Bone marrow (tissue), 2 donors: ENCODE measurements around the gene AQP11.
A peak's percentile ranks its signal among the peaks of the same experiment; 100 is the strongest.
"Not testable (repeated sequence)": the region's sequence is repeated elsewhere in the genome, so short reads cannot be mapped to it uniquely, and the experiment has no call there.

ENCODE experiments used
- DNase-seq, 2 donors: peaks; one replicate each; lab custom pipeline; 2025; lab: John Stamatoyannopoulos, UW

The AQP11 gene

GRCh38 chr11:77592727-77593126 is 3.0 kb downstream of the AQP11 start:
- DNase-seq, result no peak

- no peak for DNase-seq
These were observed 4.1 kb downstream of the AQP11 start for GRCh38 chr11:77593883-77594282.

- DNase-seq, result no peak
These were observed 6.9 kb downstream of the AQP11 start for GRCh38 chr11:77596626-77597025.

- DNase-seq, result no peak
These were observed 8.4 kb downstream of the AQP11 start for GRCh38 chr11:77598195-77598594.

GRCh38 chr11:77602381-77603088 is 12.8 kb downstream of the AQP11 start:
- no peak for DNase-seq

GRCh38 chr11:77604281-77604680 is 14.5 kb downstream of the AQP11 start:
- no peak for DNase-seq

- DNase-seq, result no peak
These were observed 19.5 kb downstream of the AQP11 start for GRCh38 chr11:77609234-77609633.

GRCh38 chr11:77611921-77612320 is 22.2 kb downstream of the AQP11 start:
- DNase-seq, result no peak

- no peak for DNase-seq
These were observed 28.1 kb downstream of the AQP11 start for GRCh38 chr11:77617892-77618291.

GRCh38 chr11:77619576-77620198 is 29.9 kb downstream of the AQP11 start:
- peak in 1 of 2 donors; percentile 5 for DNase-seq

GRCh38 chr11:77630157-77630710 is 40.5 kb downstream of the AQP11 start:
- no peak for DNase-seq

GRCh38 chr11:77633926-77634325 is 44.2 kb downstream of the AQP11 start:
- not testable (repeated sequence) for DNase-seq

GRCh38 chr11:77636731-77637344 is 47.1 kb downstream of the AQP11 start:
- peak in 1 of 2 donors; percentile 78 for DNase-seq

GRCh38 chr11:77637345-77638165 is 47.8 kb downstream of the AQP11 start, which contains the start of gene CLNS1A:
TSS of gene CLNS1A (minus strand) at chr11:77637794. CDS start at chr11:77637714, 80 bp downstream.
- DNase-seq, result peak; percentile 55 to 91

- no peak for DNase-seq
These were observed 52.5 kb downstream of the AQP11 start for GRCh38 chr11:77642228-77642627.

- no peak for DNase-seq
These were observed 55.1 kb downstream of the AQP11 start for GRCh38 chr11:77644887-77645286.

GRCh38 chr11:77647654-77648305 is 58.0 kb downstream of the AQP11 start:
- DNase-seq, result no peak

GRCh38 chr11:77650123-77650522 is 60.4 kb downstream of the AQP11 start:
- no peak for DNase-seq

GRCh38 chr11:77654770-77655434 is 65.1 kb downstream of the AQP11 start:
- no peak for DNase-seq

- DNase-seq, result no peak
These were observed 66.6 kb downstream of the AQP11 start for GRCh38 chr11:77656362-77656761.
